OCI-LY7 (cell line): ENCODE data around the gene ISOC2. TPM values are rescaled to one million over a fixed set of nuclear protein-coding genes. Genes with fewer than 3 reads are reported as not detected.

Experiments
- BruUV-seq: library from RNA; stranded (reverse); fragments of 400-500 nt; replicated peaks from 2 replicates; lab custom pipeline; 2021; lab: Mats Ljungman, UMichigan
- CTCF ChIA-PET: fragments of 300-600 bp; sonication (Branson Sonifier 250); formaldehyde crosslinking; loops from one replicate; lab custom pipeline; 2022; ENCODE audit warnings: antibody characterized with exemption; ENCODE audit not compliant: unreplicated experiment; lab: Charles Lee
- POLR2A ChIA-PET: fragments of 300-600 bp; sonication (Branson Sonifier 250); formaldehyde crosslinking; loops from one replicate; lab custom pipeline; 2022; ENCODE audit warnings: antibody characterized with exemption; lab: Charles Lee
- DNase-seq: peaks from one replicate; pipeline ENCODE4 v3.0.0-alpha.2; 2015; ENCODE audit warnings: low spot score
- H2AFZ ChIP-seq: fragments of 200-600 bp; sonication (generic), shearing (Covaris generic); 2 replicates; pipeline ENCODE4 v1.6.1; 2014; ENCODE audit warnings: mild to moderate bottlenecking, antibody characterized with exemption, low read length, moderate library complexity
- H3K27ac ChIP-seq: fragments of 200-600 bp; sonication (generic); 2 replicates; pipeline ENCODE4 v1.5.1; 2014; ENCODE audit warnings: mixed run types, low read depth, mild to moderate bottlenecking, moderate library complexity, low read length, inconsistent platforms; ENCODE audit not compliant: poor library complexity, severe bottlenecking
- H3K36me3 ChIP-seq: fragments of 200-600 bp; sonication (generic); 2 replicates; pipeline ENCODE4 v1.6.1; 2014; ENCODE audit warnings: mild to moderate bottlenecking, antibody characterized with exemption, low read length, moderate library complexity, mixed read lengths; ENCODE audit not compliant: insufficient read depth
- H3K4me1 ChIP-seq: fragments of 200-600 bp; sonication (generic); 2 replicates; pipeline ENCODE4 v1.5.1; 2014; ENCODE audit warnings: mild to moderate bottlenecking, low read length; ENCODE audit not compliant: insufficient read depth, poor library complexity, severe bottlenecking
- H3K4me2 ChIP-seq: fragments of 200-600 bp; sonication (generic); 2 replicates; pipeline ENCODE4 v1.6.1; 2014; ENCODE audit warnings: mild to moderate bottlenecking, low read length
- H3K4me3 ChIP-seq: fragments of 200-600 bp; sonication (generic); 2 replicates; pipeline ENCODE4 v1.5.1; 2014; ENCODE audit warnings: mild to moderate bottlenecking, low read depth, low read length; ENCODE audit not compliant: poor library complexity, severe bottlenecking
- H3K79me2 ChIP-seq: fragments of 200-600 bp; sonication (generic); 2 replicates; pipeline ENCODE4 v1.6.1; 2016; ENCODE audit warnings: low read depth, mild to moderate bottlenecking, low read length, moderate library complexity, mixed read lengths; ENCODE audit not compliant: insufficient read depth
- H3K9me2 ChIP-seq: fragments of 200-600 bp; sonication (generic); 2 replicates; pipeline ENCODE4 v1.6.1; 2016; ENCODE audit warnings: mild to moderate bottlenecking, low read length, mixed read lengths; ENCODE audit not compliant: insufficient read depth
- H3K9me3 ChIP-seq: fragments of 200-600 bp; sonication (generic); 2 replicates; pipeline ENCODE4 v1.6.1; 2014; ENCODE audit warnings: mild to moderate bottlenecking, mixed run types, low read length, mixed read lengths
- H4K20me1 ChIP-seq: fragments of 200-600 bp; sonication (generic); 2 replicates; pipeline ENCODE4 v1.6.1; 2014; ENCODE audit warnings: mild to moderate bottlenecking, antibody characterized with exemption, low read length, moderate library complexity, mixed read lengths; ENCODE audit not compliant: insufficient read depth
- CTCF ChIP-seq: fragments of 200-600 bp; sonication (generic); conservative IDR thresholded peaks from 2 replicates; pipeline ENCODE4 v1.5.1; 2014; ENCODE audit warnings: mild to moderate bottlenecking, antibody characterized with exemption, low read length, moderate library complexity, mixed read lengths
- EZH2phosphoT487 ChIP-seq: fragments of 200-600 bp; sonication (generic); IDR thresholded peaks from 2 replicates; pipeline ENCODE4 v1.6.1; 2018; ENCODE audit warnings: low read depth, borderline replicate concordance, mild to moderate bottlenecking, mixed run types, antibody characterized with exemption, low read length, moderate library complexity, mixed read lengths
- intact Hi-C: fragments of 100-400 bp; cut with micrococcal nuclease; formaldehyde crosslinking; loops from one replicate; pipeline ENCODE4 v1.10.0; 2022; ENCODE audit not compliant: unreplicated experiment
- total RNA-seq, 2 experiments: library from RNA; depleted of rRNA in 1 of 2; stranded (reverse); fragments of >200 nt in 1 of 2; shearing (Covaris generic) in 1 of 2; gene quantifications; 2 replicates each; pipeline ENCODE4 v1.2.3, GENCODE V29; 2014 to 2022

ISOC2 gene
- total RNA-seq, 2 experiments from 2014 or later, result 37.0 to 115 TPM

GRCh38 chr19:55486971-55487923 is 25.8 kb upstream of the ISOC2 start:
- no TSS peak for BruUV-seq
- peak overlapping the region; percentile 29 for H3K4me2 ChIP-seq

DNA sequence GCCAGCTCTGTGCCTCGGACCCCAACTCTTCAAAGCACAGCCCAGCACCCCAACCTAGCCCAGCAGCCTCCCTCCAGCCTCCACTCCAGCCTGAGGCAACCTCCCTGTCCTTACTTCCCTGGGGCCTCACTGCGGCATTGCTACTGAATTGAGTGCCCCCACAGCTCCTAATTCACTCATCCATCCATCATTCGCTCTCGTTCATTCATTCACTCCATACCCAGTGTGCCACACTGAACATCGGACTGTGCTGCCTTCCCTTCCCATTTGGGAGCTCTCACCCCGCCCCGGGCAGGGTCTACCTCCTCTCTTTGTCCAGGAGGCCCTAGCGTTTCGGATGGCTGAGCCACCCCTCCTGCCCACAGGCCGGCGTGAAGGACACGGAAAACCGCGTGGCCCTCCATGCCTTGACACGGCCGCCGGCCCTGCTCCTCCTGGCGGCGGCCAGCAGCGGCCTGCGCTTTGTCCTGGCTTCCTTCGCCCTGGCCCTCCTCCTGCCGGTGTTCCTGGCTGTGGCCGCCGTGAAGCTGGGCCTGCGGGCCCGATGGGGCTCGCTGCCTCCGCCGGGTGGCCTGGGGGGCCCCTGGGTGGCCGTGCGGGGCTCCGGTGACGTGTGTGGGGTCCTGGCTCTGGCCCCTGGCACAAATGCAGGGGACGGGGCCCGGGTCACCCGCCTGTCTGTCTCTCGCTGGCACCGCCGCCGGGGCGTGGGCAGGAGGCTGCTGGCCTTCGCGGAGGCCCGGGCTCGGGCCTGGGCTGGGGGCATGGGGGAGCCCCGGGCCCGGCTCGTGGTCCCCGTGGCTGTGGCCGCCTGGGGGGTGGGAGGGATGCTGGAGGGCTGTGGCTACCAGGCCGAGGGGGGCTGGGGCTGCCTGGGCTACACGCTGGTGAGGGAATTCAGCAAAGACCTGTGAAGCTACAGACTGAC is 24.9 kb upstream of the ISOC2 start:
- Histone ChIP-seq H3K4me3 (peak overlapping the region; percentile 76), H3K27ac (peak overlapping the region; percentile 50), H4K20me1 (no peaks in the 10 kb centered on the region), H3K79me2 (no peaks in the 10 kb centered on the region), H3K9me3 (no peaks in the 10 kb centered on the region), H3K9me2 (no peaks in the 10 kb centered on the region), H3K36me3 (no peaks in the 10 kb centered on the region; the same call in 1 of the 2 replicates), H3K4me1 (peaks cover 33% of the 10 kb centered on the region), H3K4me2 (peak overlapping the region; percentile 78), H2AFZ (no peak overlapping the region)
- CTCF ChIA-PET, result no interaction called here
- no TSS peak for BruUV-seq
- no peak for DNase-seq
- intact Hi-C loops, result no loop called here
- POLR2A ChIA-PET, result no interaction called here
- TF ChIP-seq CTCF (no peak), EZH2phosphoT487 (no peak)

More at GRCh38 chr19:55486971-55487923, 25.8 kb upstream of the ISOC2 start:
- Histone ChIP-seq H3K36me3 (no peaks in the 10 kb centered on the region; the same call in 1 of the 2 replicates), H3K9me3 (no peaks in the 10 kb centered on the region), H3K4me3 (no peak overlapping the region), H2AFZ (no peak overlapping the region), H3K79me2 (no peaks in the 10 kb centered on the region), H3K9me2 (no peaks in the 10 kb centered on the region), H4K20me1 (no peaks in the 10 kb centered on the region), H3K4me1 (peaks cover 33% of the 10 kb centered on the region), H3K27ac (no peak overlapping the region)
- intact Hi-C loops, result no loop called here
- ChIA-PET CTCF (no interaction called here), POLR2A (no interaction called here)
- no peak for DNase-seq
- no peak for TF ChIP-seq CTCF
- TF ChIP-seq EZH2phosphoT487, result no peak
